ENCODE data around the gene IFT43. TPM values are rescaled to one million over a fixed set of nuclear protein-coding genes. Genes with fewer than 3 reads are reported as not detected.

The IFT43 gene
- total RNA-seq, 1 donor from 2014 or later = 21.9 TPM

DNA sequence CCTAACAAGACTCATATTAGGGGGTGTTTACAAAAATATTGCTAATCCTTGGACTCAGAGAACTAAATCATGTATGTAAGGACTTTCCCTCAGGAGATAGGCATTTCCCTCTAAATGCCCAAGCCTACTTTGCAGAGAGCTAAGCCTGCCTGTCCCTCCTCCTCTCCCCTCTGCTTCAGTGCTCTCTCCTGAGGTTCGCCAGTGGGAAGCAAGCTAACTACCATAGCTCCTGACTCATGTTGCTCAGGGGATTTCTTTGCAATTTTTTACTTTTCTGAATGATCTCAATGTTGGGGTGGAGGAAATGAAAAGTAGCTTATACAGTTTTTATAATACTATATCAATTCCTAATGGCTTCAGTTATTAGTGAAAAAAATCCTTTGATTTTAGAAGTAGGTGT is 29.6 kb downstream of the IFT43 start:
- Histone ChIP-seq H3K9me3 (peaks cover 8% of the 10 kb centered on the region), H3K4me1 (no peaks in the 10 kb centered on the region), H3K36me3 (peaks cover 17% of the 10 kb centered on the region), H3K27me3 (ENCODE audit: low read depth) (no peaks in the 10 kb centered on the region), H3K27ac (no peak overlapping the region), H3K4me3 (no peak overlapping the region)
- no peak for DNase-seq
- no peak for ATAC-seq
- TF ChIP-seq, protein P1, sequence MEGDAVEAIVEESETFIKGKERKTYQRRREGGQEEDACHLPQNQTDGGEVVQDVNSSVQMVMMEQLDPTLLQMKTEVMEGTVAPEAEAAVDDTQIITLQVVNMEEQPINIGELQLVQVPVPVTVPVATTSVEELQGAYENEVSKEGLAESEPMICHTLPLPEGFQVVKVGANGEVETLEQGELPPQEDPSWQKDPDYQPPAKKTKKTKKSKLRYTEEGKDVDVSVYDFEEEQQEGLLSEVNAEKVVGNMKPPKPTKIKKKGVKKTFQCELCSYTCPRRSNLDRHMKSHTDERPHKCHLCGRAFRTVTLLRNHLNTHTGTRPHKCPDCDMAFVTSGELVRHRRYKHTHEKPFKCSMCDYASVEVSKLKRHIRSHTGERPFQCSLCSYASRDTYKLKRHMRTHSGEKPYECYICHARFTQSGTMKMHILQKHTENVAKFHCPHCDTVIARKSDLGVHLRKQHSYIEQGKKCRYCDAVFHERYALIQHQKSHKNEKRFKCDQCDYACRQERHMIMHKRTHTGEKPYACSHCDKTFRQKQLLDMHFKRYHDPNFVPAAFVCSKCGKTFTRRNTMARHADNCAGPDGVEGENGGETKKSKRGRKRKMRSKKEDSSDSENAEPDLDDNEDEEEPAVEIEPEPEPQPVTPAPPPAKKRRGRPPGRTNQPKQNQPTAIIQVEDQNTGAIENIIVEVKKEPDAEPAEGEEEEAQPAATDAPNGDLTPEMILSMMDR (IDR thresholded peaks at IDR 0.05) = no peak
- intact Hi-C loops (cut with DNase I) = no loop called here

DNA sequence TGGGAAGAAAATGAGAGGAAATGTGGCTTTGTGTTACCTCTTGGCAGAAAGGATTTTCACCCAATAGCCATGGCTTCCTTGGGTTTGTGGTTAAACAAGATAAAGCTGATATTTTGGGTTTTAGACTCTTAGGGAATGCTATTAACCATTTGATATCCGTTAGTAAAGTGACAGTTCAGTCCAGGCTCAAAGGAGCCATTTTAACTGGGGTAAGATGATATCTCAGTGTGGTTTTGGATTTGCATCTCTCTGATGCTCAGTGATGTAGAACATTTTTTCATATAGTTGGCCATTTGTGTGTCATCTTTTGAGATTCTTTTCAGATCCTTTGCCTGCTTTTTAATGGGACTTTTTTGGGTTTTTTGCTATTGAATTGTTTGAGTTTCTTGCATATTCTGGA is 30.1 kb downstream of the IFT43 start:
- H3K27ac ChIP-seq = no peak overlapping the region
- TF ChIP-seq, protein P1 (IDR thresholded peaks at IDR 0.05) = no peak
- H3K36me3 ChIP-seq = peaks cover 17% of the 10 kb centered on the region
- DNase-seq = no peak
- H3K27me3 ChIP-seq (ENCODE audit: low read depth) = no peaks in the 10 kb centered on the region
- peaks cover 8% of the 10 kb centered on the region for H3K9me3 ChIP-seq
- H3K4me3 ChIP-seq = no peak overlapping the region
- ATAC-seq = no peak
- no peaks in the 10 kb centered on the region for H3K4me1 ChIP-seq
- intact Hi-C loops (cut with DNase I) = no loop called here

DNA sequence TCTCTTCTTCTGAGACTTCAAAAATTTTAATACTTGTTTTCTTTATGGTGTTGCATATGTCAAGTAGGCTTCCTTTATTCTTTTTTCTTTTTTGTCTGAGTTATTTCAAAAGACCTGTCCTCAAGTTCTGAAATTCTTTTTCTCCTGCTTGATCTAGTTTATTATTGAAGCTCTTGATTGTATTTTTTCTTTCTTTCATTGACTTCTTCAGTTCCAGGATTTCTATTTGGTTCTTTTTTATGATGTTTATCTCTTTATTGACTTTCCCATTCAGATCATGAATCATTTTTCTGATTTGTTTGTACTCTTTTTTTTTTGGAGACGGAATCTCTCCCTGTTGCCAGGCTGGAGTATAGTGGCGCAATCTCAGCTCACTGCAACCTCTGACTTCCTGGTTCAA is 34.1 kb downstream of the IFT43 start:
- Histone ChIP-seq H3K4me3 (no peak overlapping the region), H3K27ac (no peak overlapping the region), H3K36me3 (peaks cover 18% of the 10 kb centered on the region), H3K27me3 (ENCODE audit: low read depth) (no peaks in the 10 kb centered on the region), H3K4me1 (no peaks in the 10 kb centered on the region), H3K9me3 (peaks cover 8% of the 10 kb centered on the region)
- no peak for ATAC-seq
- TF ChIP-seq, protein P1 (IDR thresholded peaks at IDR 0.05) = no peak
- intact Hi-C loops (cut with DNase I) = no loop called here
- no peak for DNase-seq

DNA sequence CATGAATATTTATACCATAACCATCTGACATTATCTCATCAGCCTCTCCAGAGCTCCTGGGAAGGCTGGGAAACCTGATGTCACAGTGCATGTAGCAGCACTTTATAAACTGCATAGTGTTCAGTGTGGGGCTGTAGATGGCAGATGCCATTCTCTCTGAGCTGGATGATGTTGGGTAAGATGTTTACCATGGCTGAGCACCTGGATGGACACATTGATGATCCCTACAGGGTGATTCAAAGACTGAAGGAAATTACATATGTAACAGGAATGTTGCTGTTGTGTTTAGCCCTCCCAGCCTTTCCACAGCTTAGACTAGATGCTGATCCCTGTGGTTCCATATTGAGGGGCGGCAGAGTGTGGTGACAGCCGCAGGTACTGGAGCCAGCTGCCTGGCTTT is 37.4 kb downstream of the IFT43 start:
- ATAC-seq (no peak), DNase-seq (no peak)
- H3K27ac ChIP-seq = no peak overlapping the region
- no peaks in the 10 kb centered on the region for H3K4me1 ChIP-seq
- TF ChIP-seq, protein P1 (IDR thresholded peaks at IDR 0.05) = no peak
- intact Hi-C loops (cut with DNase I) = no loop called here
- H3K4me3 ChIP-seq = no peak overlapping the region
- peaks cover 18% of the 10 kb centered on the region for H3K36me3 ChIP-seq
- H3K27me3 ChIP-seq (ENCODE audit: low read depth) = no peaks in the 10 kb centered on the region
- H3K9me3 ChIP-seq = peaks cover 8% of the 10 kb centered on the region

DNA sequence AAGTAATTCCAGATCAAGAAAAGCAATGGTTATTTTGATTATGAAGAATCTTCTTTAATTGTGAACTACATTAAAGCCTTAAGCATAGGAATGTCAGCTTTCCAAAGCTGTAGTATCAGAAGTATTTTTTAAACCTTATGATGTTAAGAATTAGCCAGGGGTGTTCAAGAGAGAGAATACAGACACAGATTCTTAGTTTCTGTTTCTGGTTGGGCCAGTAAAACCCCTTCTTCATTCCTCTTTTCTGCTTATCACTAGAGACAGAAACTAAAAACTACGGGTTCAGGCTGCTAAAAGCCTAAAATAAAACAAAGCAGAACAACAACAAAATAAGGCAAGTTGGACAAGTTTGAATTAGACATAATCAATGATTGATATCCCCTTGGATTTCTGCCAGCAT is 38.2 kb downstream of the IFT43 start:
- Histone ChIP-seq H3K27me3 (ENCODE audit: low read depth) (no peaks in the 10 kb centered on the region), H3K4me1 (no peaks in the 10 kb centered on the region), H3K27ac (no peak overlapping the region), H3K36me3 (peaks cover 18% of the 10 kb centered on the region), H3K4me3 (no peak overlapping the region), H3K9me3 (peaks cover 8% of the 10 kb centered on the region)
- intact Hi-C loops (cut with DNase I) = no loop called here
- DNase-seq (no peak), ATAC-seq (no peak)
- TF ChIP-seq, protein P1 (IDR thresholded peaks at IDR 0.05) = no peak

Data from lower lobe of right lung (tissue), 2 donors.